Measurements from ENCODE around the gene ITM2B.

Gene ITM2B

GRCh38 chr13:48316826-48317510 is 84.0 kb downstream of the ITM2B start:
- no peak for DNase-seq

- DNase-seq = no peak
These were observed 84.7 kb downstream of the ITM2B start for GRCh38 chr13:48317511-48318376.

DNA sequence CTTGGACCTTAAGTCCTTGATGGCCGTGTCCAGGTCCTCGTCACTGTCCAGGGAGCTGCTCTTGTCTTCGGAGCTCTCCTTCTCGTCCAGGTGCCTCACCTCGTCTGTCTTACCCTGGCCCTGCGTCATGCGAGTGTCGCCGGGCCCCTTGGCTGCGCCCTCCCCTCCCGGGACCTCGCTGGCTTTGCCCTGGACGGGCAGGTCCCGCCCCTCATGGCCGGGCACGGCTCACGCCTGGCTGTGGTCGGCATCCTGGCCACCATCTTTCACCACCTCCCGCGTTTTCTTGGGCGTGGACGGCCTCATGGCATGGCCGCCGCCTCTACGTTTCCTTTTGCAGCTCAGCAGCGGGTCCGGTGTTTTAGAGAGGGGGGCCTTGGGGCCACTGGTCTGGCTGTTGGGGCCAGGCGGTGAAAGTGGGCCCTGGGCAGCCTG is 85.4 kb downstream of the ITM2B start:
- DNase-seq = no peak

DNA sequence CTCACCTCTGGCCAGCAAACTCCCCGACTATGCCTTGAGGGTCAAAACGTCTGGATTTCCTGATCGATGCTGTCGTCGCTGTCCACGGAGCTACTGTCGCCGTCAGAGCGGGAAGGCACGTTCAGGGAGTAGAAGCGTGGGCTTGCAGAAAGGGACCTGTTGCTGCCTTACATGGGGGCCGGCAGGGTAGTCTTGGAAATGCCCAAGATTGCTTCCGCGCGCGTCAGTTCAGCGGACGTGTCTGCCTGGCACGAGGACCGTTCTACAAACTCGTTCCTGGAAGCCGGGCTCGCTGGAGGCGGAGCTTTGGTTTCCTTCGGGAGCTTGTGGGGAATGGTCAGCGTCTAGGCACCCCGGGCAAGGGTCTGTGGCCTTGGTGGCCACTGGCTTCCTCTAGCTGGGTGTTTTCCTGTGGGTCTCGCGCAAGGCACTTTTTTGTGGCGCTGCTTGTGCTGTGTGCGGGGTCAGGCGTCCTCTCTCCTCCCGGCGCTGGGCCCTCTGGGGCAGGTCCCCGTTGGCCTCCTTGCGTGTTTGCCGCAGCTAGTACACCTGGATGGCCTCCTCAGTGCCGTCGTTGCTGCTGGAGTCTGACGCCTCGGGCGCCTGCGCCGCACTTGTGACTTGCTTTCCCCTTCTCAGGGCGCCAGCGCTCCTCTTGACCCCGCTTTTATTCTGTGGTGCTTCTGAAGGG is 86.0 kb downstream of the ITM2B start:
- DNase-seq = no peak
